LHCN-M2 (cell line): ENCODE data around the gene GRK4. TPM values are rescaled to one million over a fixed set of nuclear protein-coding genes. Genes with fewer than 3 reads are reported as not detected.
"Not testable (repeated sequence)": the region's sequence is repeated elsewhere in the genome, so short reads cannot be mapped to it uniquely, and the experiment has no call there.

Experiments used
- DNase-seq: peaks from one replicate; pipeline ENCODE4 v3.0.0-alpha.2; 2012; ENCODE audit warnings: low read depth
- polyA plus RNA-seq: library from polyadenylated mRNA; unstranded; fragments of >200 nt; gene quantifications from one replicate; pipeline ENCODE4 v1.2.1, GENCODE V29; 2012; ENCODE audit warnings: missing spikeins
- total RNA-seq: library from RNA; depleted of rRNA; stranded (reverse); fragments of >200 nt; gene quantifications from 2 replicates; pipeline ENCODE4 v1.2.3, GENCODE V29; 2014; rRNA removed

The GRK4 gene
- 4.7 and 6.7 TPM in 2 replicates for total RNA-seq
- polyA plus RNA-seq, result 4.6 TPM

GRCh38 chr4:2963175-2963965, at the start of gene GRK4, which contains the start of gene NOP14:
Gene GRK4, plus strand, starts transcription at chr4:2963571. Its CDS starts 500 bp downstream, at chr4:2964071.
Gene NOP14, minus strand, starts transcription at chr4:2963406. Its CDS starts 87 bp downstream, at chr4:2963319.
- peak; percentile 97 for DNase-seq

- no peak for DNase-seq
Observed at GRCh38 chr4:2914256-2915126, 48.9 kb upstream of the GRK4 start.

GRCh38 chr4:2915789-2916188, 47.6 kb upstream of the GRK4 start:
- no peak for DNase-seq

GRCh38 chr4:2916696-2917095, 46.7 kb upstream of the GRK4 start:
- not testable (repeated sequence) for DNase-seq

DNA sequence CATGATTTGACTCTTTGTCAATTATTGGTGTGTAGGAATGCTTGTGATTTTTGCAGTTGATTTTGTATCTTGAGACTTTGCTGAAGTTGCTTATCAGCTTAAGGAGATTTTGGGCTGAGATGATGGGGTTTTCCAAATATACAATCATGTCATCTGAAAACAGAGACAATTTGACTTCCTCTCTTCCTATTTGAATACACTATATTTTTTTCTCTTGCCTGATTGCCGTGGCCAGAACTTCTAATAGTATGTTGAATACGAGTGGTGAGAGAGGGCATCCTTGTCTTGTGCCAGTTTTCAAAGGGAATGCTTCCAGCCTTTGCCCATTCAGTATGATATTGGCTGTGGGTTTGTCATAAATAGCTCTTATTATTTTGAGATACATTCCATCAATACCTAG, 45.1 kb upstream of the GRK4 start:
- not testable (repeated sequence) for DNase-seq

DNA sequence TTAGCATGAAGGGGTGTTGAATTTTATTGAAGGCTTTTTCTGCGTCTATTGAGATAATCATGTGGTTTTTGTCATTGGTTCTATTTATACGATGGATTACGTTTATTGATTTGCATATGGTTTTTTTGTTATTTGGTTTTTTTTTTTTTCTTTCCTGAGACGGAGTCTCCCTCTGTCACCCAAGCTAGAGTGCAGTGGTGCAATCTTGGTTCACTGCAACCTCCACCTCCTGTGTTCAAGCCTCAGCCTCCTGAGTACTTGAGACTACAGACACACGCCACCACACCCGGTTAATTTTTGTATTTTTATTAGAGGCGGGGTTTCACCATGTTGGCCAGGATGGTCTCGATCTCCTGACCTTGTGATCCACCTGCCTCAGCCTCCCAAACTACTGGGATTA, 44.7 kb upstream of the GRK4 start:
- DNase-seq, result not testable (repeated sequence)

GRCh38 chr4:2922453-2923101, 40.8 kb upstream of the GRK4 start:
- DNase-seq, result not testable (repeated sequence)

DNA sequence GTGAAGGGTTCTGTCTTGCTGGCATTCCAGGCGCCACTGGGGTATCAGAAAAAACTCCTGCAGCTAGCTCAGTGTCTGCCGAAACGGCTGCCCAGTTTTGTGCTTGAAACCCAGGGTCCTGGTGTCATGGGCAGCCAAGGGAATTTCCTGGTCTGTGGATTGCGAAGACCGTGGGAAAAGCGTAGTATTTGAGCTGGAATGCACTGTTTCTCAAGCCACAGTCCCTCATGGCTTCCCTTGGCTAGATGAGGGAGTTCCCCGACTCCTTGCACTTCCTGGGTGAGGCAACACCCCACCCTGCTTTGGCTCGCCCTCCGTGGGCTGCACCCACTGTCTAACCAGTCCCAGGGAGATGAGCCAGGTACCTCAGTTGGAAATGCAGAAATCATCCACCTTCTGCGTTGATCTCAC, 40.2 kb upstream of the GRK4 start:
- no peak for DNase-seq

DNA sequence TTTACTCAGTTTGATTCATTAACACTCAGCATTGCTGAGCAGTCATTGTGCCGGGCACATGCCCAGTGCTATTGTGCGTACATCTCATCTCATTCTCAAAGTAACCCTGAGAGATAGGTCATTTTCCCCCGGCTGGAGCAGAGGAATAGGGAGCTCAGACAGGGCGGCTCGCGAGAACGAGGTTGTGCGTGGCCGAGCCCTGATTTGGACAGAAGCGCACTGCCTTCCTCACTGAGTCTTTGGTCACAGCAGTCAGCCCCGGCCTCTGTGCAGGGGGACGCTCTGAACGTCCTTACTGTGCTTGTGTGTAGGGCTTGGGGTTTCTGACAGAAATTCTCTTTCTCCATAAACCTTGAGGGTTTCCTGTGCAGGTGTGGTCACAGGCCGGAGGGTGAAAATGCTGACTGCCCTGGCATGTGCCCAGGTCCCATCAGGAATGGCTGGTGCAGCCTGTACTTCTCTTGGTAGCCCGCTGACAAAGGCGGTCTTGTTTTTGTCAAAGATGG, 39.6 kb upstream of the GRK4 start:
- no peak for DNase-seq

- no peak for DNase-seq
Observed at GRCh38 chr4:2924286-2924685, 39.1 kb upstream of the GRK4 start.

GRCh38 chr4:2924765-2925301, 38.5 kb upstream of the GRK4 start:
- DNase-seq, result no peak

GRCh38 chr4:2925496-2925895, 37.9 kb upstream of the GRK4 start:
- DNase-seq, result no peak

- no peak for DNase-seq
Observed at GRCh38 chr4:2925931-2926860, 37.2 kb upstream of the GRK4 start.

GRCh38 chr4:2927016-2927695, 36.2 kb upstream of the GRK4 start:
- no peak for DNase-seq

DNA sequence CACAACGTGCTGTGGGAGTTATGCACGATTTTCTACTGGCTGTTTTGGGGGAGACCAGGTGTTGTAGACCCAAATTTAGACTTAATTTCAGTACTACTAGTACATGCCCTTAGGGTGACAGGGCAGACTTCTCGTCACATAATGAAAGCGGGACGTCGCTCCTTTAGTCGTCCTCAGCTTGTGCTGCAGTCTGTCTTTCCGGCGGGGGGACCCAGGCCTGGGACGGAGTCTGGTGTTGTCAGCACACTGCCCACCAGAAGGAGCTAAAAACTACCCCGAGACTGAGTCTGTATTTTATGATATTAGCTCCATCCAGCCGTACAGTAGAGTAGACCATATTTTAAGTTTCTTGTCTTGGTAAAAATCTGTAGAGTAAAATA, 35.7 kb upstream of the GRK4 start:
- no peak for DNase-seq

DNA sequence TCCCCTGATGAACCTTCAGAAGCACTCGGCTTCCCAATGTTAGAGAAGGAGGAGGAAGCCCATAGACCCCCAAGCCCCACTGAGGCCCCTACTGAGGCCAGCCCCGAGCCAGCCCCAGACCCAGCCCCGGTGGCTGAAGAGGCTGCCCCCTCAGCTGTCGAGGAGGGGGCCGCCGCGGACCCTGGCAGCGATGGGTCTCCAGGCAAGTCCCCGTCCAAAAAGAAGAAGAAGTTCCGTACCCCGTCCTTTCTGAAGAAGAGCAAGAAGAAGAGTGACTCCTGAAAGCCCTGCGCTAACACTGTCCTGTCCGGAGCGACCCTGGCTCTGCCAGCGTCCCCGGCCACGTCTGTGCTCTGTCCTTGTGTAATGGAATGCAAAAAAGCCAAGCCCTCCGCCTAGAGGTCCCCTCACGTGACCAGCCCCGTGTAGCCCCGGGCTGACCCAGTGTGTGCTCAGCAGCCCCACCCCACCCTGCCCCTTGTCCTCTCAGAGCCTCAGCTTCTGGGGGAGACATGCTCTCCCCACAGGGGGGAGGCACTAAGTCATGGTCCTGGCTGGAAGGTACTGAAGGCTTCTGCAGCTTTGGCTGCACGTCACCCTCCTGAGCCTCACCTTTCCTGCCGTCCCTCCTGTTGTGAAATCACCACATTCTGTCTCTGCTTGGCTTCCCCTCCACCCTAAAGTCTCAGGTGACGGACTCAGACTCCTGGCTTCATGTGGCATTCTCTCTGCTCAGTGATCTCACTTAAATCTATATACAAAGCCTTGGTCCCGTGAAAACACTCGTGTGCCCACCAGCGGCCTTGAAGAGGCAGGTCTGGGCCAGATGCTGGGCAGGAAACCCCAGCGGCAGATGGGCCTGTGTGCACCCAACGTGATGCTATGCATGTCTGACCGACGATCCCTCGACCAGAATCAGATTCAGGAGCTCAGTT, 34.9 kb upstream of the GRK4 start:
- DNase-seq, result no peak

GRCh38 chr4:2929469-2929868, 33.9 kb upstream of the GRK4 start:
- no peak for DNase-seq

GRCh38 chr4:2930135-2930757, 33.1 kb upstream of the GRK4 start:
- DNase-seq, result no peak
